SK-N-SH (cell line): ENCODE data around the gene CACNA1H.

Experiments
- FOSL2 ChIP-seq: IDR thresholded peaks from 2 replicates; pipeline ENCODE4 v1.4.0; 2012; ENCODE audit warnings: low read depth, mild to moderate bottlenecking, moderate library complexity, borderline replicate concordance
- FOXJ3 ChIP-seq: sonication (generic); formaldehyde crosslinking; IDR thresholded peaks from 2 replicates; pipeline ENCODE4 v1.5.1; 2020; ENCODE audit warnings: mild to moderate bottlenecking, missing genetic modification reagents
- FOXM1 ChIP-seq: IDR thresholded peaks from 2 replicates; pipeline ENCODE4 v1.4.0; 2012; ENCODE audit warnings: low read depth, mild to moderate bottlenecking
- GABPA ChIP-seq: IDR thresholded peaks from 2 replicates; pipeline ENCODE4 v1.4.0; 2012; ENCODE audit warnings: low read depth, mild to moderate bottlenecking
- MAX ChIP-seq: IDR thresholded peaks from 2 replicates; pipeline ENCODE4 v1.4.0; 2012; ENCODE audit warnings: low read depth
- POLR2AphosphoS5 ChIP-seq: IDR thresholded peaks from 2 replicates; pipeline ENCODE4 v1.6.1; 2012; ENCODE audit warnings: low read depth, low read length
- RAD21 ChIP-seq: IDR thresholded peaks from 2 replicates; pipeline ENCODE4 v1.6.1; 2012; ENCODE audit warnings: mild to moderate bottlenecking, low read length
- RFX5 ChIP-seq: IDR thresholded peaks from 2 replicates; pipeline ENCODE4 v1.6.1; 2012; ENCODE audit warnings: mild to moderate bottlenecking, improper control_type of control experiment, low read length
- TAF1 ChIP-seq: IDR thresholded peaks from 2 replicates; pipeline ENCODE4 v1.6.1; 2012; ENCODE audit warnings: low read depth, mild to moderate bottlenecking, low read length, moderate library complexity, borderline replicate concordance
- TCF12 ChIP-seq: IDR thresholded peaks from 2 replicates; pipeline ENCODE4 v1.4.0; 2012
- ZBTB33 ChIP-seq: IDR thresholded peaks from 2 replicates; pipeline ENCODE4 v1.4.0; 2012; ENCODE audit warnings: low read depth, borderline replicate concordance
- TF ChIP-seq, protein P1 (sequence below): IDR thresholded peaks from 2 replicates; pipeline ENCODE4 v1.4.0; 2012; ENCODE audit warnings: low read depth, borderline replicate concordance
- TF ChIP-seq, protein P2 (sequence below): fragments of 150-350 bp; IDR thresholded peaks from 2 replicates; pipeline ENCODE4 v1.6.1; 2017; ENCODE audit warnings: antibody characterized with exemption, low read length, low read depth, borderline replicate concordance
- TF ChIP-seq, protein P3 (sequence below): fragments of 200-600 bp; sonication (generic); IDR thresholded peaks from 2 replicates; pipeline ENCODE4 v1.6.1; 2017; ENCODE audit warnings: antibody characterized with exemption, mild to moderate bottlenecking, moderate library complexity

DNA sequence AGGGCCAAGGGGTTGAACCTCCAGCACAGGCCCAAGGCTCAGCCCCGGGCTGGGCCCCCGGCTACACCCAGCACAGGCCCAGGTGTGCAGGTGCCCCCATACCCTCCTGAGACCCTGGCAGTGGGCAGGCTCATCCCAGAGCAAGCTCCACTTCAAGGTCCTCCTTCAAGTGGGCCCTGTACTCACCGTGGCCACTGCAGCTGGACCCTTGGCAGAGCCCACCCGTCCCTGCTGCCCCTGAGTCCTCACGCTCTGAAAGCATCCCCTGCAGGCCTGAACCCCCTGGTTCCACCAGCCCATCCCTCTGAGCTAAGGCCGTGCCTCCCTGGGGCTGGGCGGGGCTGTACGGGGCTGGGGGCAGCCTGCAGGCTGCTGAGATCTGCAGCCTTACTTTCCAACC is 11.2 kb upstream of the CACNA1H start:
- TF ChIP-seq, protein P1, sequence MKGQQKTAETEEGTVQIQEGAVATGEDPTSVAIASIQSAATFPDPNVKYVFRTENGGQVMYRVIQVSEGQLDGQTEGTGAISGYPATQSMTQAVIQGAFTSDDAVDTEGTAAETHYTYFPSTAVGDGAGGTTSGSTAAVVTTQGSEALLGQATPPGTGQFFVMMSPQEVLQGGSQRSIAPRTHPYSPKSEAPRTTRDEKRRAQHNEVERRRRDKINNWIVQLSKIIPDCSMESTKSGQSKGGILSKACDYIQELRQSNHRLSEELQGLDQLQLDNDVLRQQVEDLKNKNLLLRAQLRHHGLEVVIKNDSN, result no peak
- no peak for TF ChIP-seq TAF1
- TF ChIP-seq RAD21, result no peak
- TF ChIP-seq, protein P2, sequence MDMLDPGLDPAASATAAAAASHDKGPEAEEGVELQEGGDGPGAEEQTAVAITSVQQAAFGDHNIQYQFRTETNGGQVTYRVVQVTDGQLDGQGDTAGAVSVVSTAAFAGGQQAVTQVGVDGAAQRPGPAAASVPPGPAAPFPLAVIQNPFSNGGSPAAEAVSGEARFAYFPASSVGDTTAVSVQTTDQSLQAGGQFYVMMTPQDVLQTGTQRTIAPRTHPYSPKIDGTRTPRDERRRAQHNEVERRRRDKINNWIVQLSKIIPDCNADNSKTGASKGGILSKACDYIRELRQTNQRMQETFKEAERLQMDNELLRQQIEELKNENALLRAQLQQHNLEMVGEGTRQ, result no peak
- TF ChIP-seq FOSL2, result no peak
- TF ChIP-seq FOXM1, result no peak
- TF ChIP-seq, protein P3, sequence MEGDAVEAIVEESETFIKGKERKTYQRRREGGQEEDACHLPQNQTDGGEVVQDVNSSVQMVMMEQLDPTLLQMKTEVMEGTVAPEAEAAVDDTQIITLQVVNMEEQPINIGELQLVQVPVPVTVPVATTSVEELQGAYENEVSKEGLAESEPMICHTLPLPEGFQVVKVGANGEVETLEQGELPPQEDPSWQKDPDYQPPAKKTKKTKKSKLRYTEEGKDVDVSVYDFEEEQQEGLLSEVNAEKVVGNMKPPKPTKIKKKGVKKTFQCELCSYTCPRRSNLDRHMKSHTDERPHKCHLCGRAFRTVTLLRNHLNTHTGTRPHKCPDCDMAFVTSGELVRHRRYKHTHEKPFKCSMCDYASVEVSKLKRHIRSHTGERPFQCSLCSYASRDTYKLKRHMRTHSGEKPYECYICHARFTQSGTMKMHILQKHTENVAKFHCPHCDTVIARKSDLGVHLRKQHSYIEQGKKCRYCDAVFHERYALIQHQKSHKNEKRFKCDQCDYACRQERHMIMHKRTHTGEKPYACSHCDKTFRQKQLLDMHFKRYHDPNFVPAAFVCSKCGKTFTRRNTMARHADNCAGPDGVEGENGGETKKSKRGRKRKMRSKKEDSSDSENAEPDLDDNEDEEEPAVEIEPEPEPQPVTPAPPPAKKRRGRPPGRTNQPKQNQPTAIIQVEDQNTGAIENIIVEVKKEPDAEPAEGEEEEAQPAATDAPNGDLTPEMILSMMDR, result no peak
- no peak for TF ChIP-seq POLR2AphosphoS5
- TF ChIP-seq RFX5, result no peak
- no peak for TF ChIP-seq FOXJ3
- no peak for TF ChIP-seq MAX
- TF ChIP-seq TCF12, result no peak
- TF ChIP-seq ZBTB33, result no peak
- TF ChIP-seq GABPA, result no peak
